SK-N-SH (cell line): Measurements from ENCODE around the gene AKT2. TPM values are rescaled to one million over a fixed set of nuclear protein-coding genes. Genes with fewer than 3 reads are reported as not detected.

ENCODE experiments used
- CTCF ChIA-PET: fragments of 300-600, 350-600 bp; formaldehyde crosslinking; extraction: SDS; loops from one replicate; lab custom pipeline; 2021; lab: Yijun Ruan, JAX
- POLR2A ChIA-PET: fragments of 350-600 bp; sonication (Branson Sonifier 250); formaldehyde crosslinking; extraction: SDS; loops from one replicate; lab custom pipeline; 2020; ENCODE audit warnings: antibody characterized with exemption, inconsistent platforms; lab: Yijun Ruan, JAX
- DNase-seq: peaks from one replicate; pipeline ENCODE4 v3.0.0; 2012
- H2AFZ ChIP-seq: fragments of 200-600 bp; sonication (generic); 2 replicates; pipeline ENCODE4 v1.8.1; 2016; ENCODE audit warnings: antibody characterized with exemption, mild to moderate bottlenecking, low read depth
- H3F3A ChIP-seq: fragments of 200-600 bp; sonication (generic); replicated peaks from 2 replicates; pipeline ENCODE3; 2016; ENCODE audit warnings: antibody characterized with exemption, mild to moderate bottlenecking; ENCODE audit not compliant: insufficient read depth
- H3K27ac ChIP-seq, 2 experiments: fragments of 200-500 bp in 1 of 2; fragments of 200-600 bp in 1 of 2; sonication (Bioruptor generic) in 1 of 2; sonication (generic), shearing (Covaris generic) in 1 of 2; 2 replicates each; pipeline versions ENCODE4 v1.5.1 to v1.6.1; 2014 to 2016; ENCODE audit warnings: low read depth in 2 of 2, inconsistent platforms in 1 of 2, low read length in 1 of 2, mild to moderate bottlenecking in 1 of 2, mixed read lengths in 1 of 2
- H3K27me3 ChIP-seq: fragments of 200-600 bp; sonication (generic), shearing (Covaris generic); 2 replicates; pipeline ENCODE4 v1.6.1; 2016; ENCODE audit warnings: mixed run types; ENCODE audit not compliant: insufficient read depth
- H3K36me3 ChIP-seq, 2 experiments: fragments of 200-500 bp in 1 of 2; fragments of 200-600 bp in 1 of 2; sonication (Bioruptor generic) in 1 of 2; sonication (generic) in 1 of 2; replicated peaks in 1 of 2; 2 replicates each; pipeline versions ENCODE3 to v1.5.1; 2014 to 2016; ENCODE audit warnings: low read length in 1 of 2, mild to moderate bottlenecking in 1 of 2; ENCODE audit not compliant: insufficient read depth in 2 of 2, control insufficient read depth in 1 of 2
- H3K4me1 ChIP-seq, 2 experiments: fragments of 200-500 bp in 1 of 2; fragments of 200-600 bp in 1 of 2; sonication (Bioruptor generic) in 1 of 2; sonication (generic), shearing (Covaris generic) in 1 of 2; 2 replicates each; pipeline versions ENCODE4 v1.5.1 to v1.6.1; 2014 to 2016; ENCODE audit warnings: low read depth in 1 of 2, low read length in 1 of 2, mixed run types in 1 of 2; ENCODE audit not compliant: insufficient read depth in 2 of 2, control insufficient read depth in 1 of 2
- H3K4me2 ChIP-seq: fragments of 200-600 bp; sonication (generic), shearing (Covaris generic); 2 replicates; pipeline ENCODE4 v1.6.1; 2017; ENCODE audit warnings: mixed run types
- H3K4me3 ChIP-seq, 2 experiments: fragments of 200-500 bp in 1 of 2; fragments of 200-600 bp in 1 of 2; sonication (Bioruptor generic) in 1 of 2; sonication (generic), shearing (Covaris generic) in 1 of 2; 2 replicates each; pipeline versions ENCODE4 v1.5.1 to v1.8.1; 2014 to 2016; ENCODE audit warnings: low read depth in 2 of 2, inconsistent platforms in 1 of 2, low read length in 1 of 2, mild to moderate bottlenecking in 1 of 2, mixed read lengths in 1 of 2, moderate library complexity in 1 of 2
- H3K79me2 ChIP-seq: fragments of 200-600 bp; sonication (generic); 2 replicates; pipeline ENCODE4 v1.8.1; 2017; ENCODE audit warnings: mild to moderate bottlenecking; ENCODE audit not compliant: insufficient read depth
- H3K9ac ChIP-seq: fragments of 200-600 bp; sonication (generic); 2 replicates; pipeline ENCODE4 v1.6.1; 2017; ENCODE audit warnings: mixed run types
- H3K9me2 ChIP-seq: fragments of 200-600 bp; sonication (generic); 2 replicates; pipeline ENCODE4 v1.6.1; 2017; ENCODE audit warnings: mixed run types
- H3K9me3 ChIP-seq: fragments of 200-600 bp; sonication (generic); 2 replicates; pipeline ENCODE4 v1.6.1; 2017; ENCODE audit warnings: mixed run types, mild to moderate bottlenecking, moderate library complexity
- H4K20me1 ChIP-seq: fragments of 200-600 bp; sonication (generic); 2 replicates; pipeline ENCODE4 v1.6.1; 2017; ENCODE audit warnings: mild to moderate bottlenecking, mixed run types; ENCODE audit not compliant: insufficient read depth
- CTCF ChIP-seq: fragments of 200-600 bp; sonication (generic); IDR thresholded peaks from 2 replicates; pipeline ENCODE4 v1.6.1; 2017; ENCODE audit warnings: antibody characterized with exemption, mild to moderate bottlenecking, moderate library complexity
- ELF1 ChIP-seq: IDR thresholded peaks from 2 replicates; pipeline ENCODE4 v1.4.0; 2012
- EP300 ChIP-seq, 2 experiments: IDR thresholded peaks; 2 replicates each; pipeline versions ENCODE4 v1.4.0 to v1.6.1; 2012; ENCODE audit warnings: borderline replicate concordance in 1 of 2, low read depth in 1 of 2, low read length in 1 of 2
- EZH2phosphoT487 ChIP-seq: fragments of 200-600 bp; sonication (generic); IDR thresholded peaks from 2 replicates; pipeline ENCODE4 v1.6.1; 2017; ENCODE audit warnings: low read depth, mixed run types, mild to moderate bottlenecking, antibody characterized with exemption, moderate library complexity, borderline replicate concordance
- FOSL2 ChIP-seq: IDR thresholded peaks from 2 replicates; pipeline ENCODE4 v1.4.0; 2012; ENCODE audit warnings: low read depth, mild to moderate bottlenecking, moderate library complexity, borderline replicate concordance
- FOXM1 ChIP-seq: IDR thresholded peaks from 2 replicates; pipeline ENCODE4 v1.4.0; 2012; ENCODE audit warnings: low read depth, mild to moderate bottlenecking
- GABPA ChIP-seq: IDR thresholded peaks from 2 replicates; pipeline ENCODE4 v1.4.0; 2012; ENCODE audit warnings: low read depth, mild to moderate bottlenecking
- IRF3 ChIP-seq: fragments of 150-350 bp; IDR thresholded peaks from 2 replicates; pipeline ENCODE4 v1.6.1; 2016; ENCODE audit warnings: mild to moderate bottlenecking, low read depth, low read length
- PBX3 ChIP-seq: IDR thresholded peaks from 2 replicates; pipeline ENCODE4; 2012
- POLR2AphosphoS5 ChIP-seq: IDR thresholded peaks from 2 replicates; pipeline ENCODE4 v1.6.1; 2012; ENCODE audit warnings: low read depth, low read length
- RAD21 ChIP-seq: IDR thresholded peaks from 2 replicates; pipeline ENCODE4 v1.6.1; 2012; ENCODE audit warnings: mild to moderate bottlenecking, low read length
- RCOR1 ChIP-seq: fragments of 150-350 bp; IDR thresholded peaks from 2 replicates; pipeline ENCODE4 v1.6.1; 2017; ENCODE audit warnings: antibody characterized with exemption, low read length
- REST ChIP-seq: IDR thresholded peaks from 2 replicates; pipeline ENCODE4 v1.6.1; 2012; ENCODE audit warnings: mild to moderate bottlenecking, low read depth, low read length, moderate library complexity
- SIN3A ChIP-seq: IDR thresholded peaks from 2 replicates; pipeline ENCODE4 v1.6.1; 2012; ENCODE audit warnings: low read depth, mild to moderate bottlenecking, low read length, moderate library complexity, borderline replicate concordance
- SMC3 ChIP-seq: IDR thresholded peaks from 2 replicates; pipeline ENCODE4 v1.6.1; 2012; ENCODE audit warnings: low read depth, low read length, improper control_type of control experiment
- TAF1 ChIP-seq: IDR thresholded peaks from 2 replicates; pipeline ENCODE4 v1.6.1; 2012; ENCODE audit warnings: low read depth, mild to moderate bottlenecking, low read length, moderate library complexity, borderline replicate concordance
- USF2 ChIP-seq: fragments of 150-350 bp; IDR thresholded peaks from 2 replicates; pipeline ENCODE4 v1.6.1; 2017; ENCODE audit warnings: antibody characterized with exemption, low read length, low read depth, borderline replicate concordance
- WGBS: methylation state at CpG from one replicate; pipeline ENCODE4 v1.1.6; 2017; ENCODE audit warnings: low lambda C conversion rate; 5-methylcytosine and 5-hydroxymethylcytosine counted together
- polyA plus RNA-seq, 3 experiments: library from polyadenylated mRNA; depleted of rRNA; stranded (reverse); fragments of >200 nt; gene quantifications; 2 replicates each; pipeline ENCODE4 v1.2.3, GENCODE V29; 2012

AKT2 gene
- polyA plus RNA-seq, 1 of the 3 experiments (the other 2 are of a cell fraction), result 99.8 TPM

GRCh38 chr19:40204381-40204780 is 80.8 kb downstream of the AKT2 start:
- no peaks in the 10 kb centered on the region for H4K20me1 ChIP-seq
- H3K27me3 ChIP-seq, result no peaks in the 10 kb centered on the region
- no peak overlapping the region for H3K4me2 ChIP-seq
- 80% methylated on average over 1 of the region's 16 CpGs for WGBS
- ChIA-PET POLR2A (no interaction called here), CTCF (interaction anchor here (1.9 to 5.1 kb wide), 2 partner anchors 13 to 65 kb away, joined by 6 to 26 read pairs; partner anchors contain the start of gene TTC9B)
- no peaks in the 10 kb centered on the region for H3K9me3 ChIP-seq
- H3K36me3 ChIP-seq, result peaks cover 4% of the 10 kb centered on the region in 2 experiments
- H3K9ac ChIP-seq, result no peak overlapping the region
- H3K9me2 ChIP-seq, result no peaks in the 10 kb centered on the region
- H2AFZ ChIP-seq, result no peak overlapping the region
- DNase-seq, result no peak
- no peaks in the 10 kb centered on the region for H3K4me1 ChIP-seq
- H3F3A ChIP-seq, result no peaks in the 10 kb centered on the region
- H3K4me3 ChIP-seq, result no peak overlapping the region
- no peaks in the 10 kb centered on the region for H3K79me2 ChIP-seq
- no peak overlapping the region for H3K27ac ChIP-seq
- TF ChIP-seq POLR2AphosphoS5 (no peak), REST (no peak), IRF3 (no peak), TAF1 (no peak), GABPA (no peak), EZH2phosphoT487 (no peak), EP300 (IDR thresholded peaks at IDR 0.05; ENCODE audit: borderline replicate concordance in 1 of 2, low read depth in 1 of 2, low read length in 1 of 2) (no peak), ELF1 (no peak), FOSL2 (no peak), RCOR1 (no peak), CTCF (no peak), RAD21 (no peak), PBX3 (no peak), SIN3A (no peak), SMC3 (no peak), USF2 (no peak), FOXM1 (no peak)
